ENCODE measurements around the gene PCDHA12.
"Not testable (repeated sequence)": the region's sequence is repeated elsewhere in the genome, so short reads cannot be mapped to it uniquely, and the experiment has no call there.

Gene PCDHA12

GRCh38 chr5:140870221-140871201 lies 4.6 kb upstream of the PCDHA12 start:
- no peak overlapping the region for H3K4me2 ChIP-seq (ENCODE audit: low read depth, low read length, poor library complexity, severe bottlenecking)
- H3K9ac ChIP-seq (ENCODE audit: low read length): no peak overlapping the region
- no peak overlapping the region for H2AFZ ChIP-seq (ENCODE audit: low read depth, low read length, severe bottlenecking)
- H3K9me2 ChIP-seq (replicated peaks; ENCODE audit: insufficient read depth, low read length): no peaks in the 10 kb centered on the region
- no peak overlapping the region for H3K27ac ChIP-seq (ENCODE audit: low read depth, low read length)
- no peaks in the 10 kb centered on the region for H4K20me1 ChIP-seq (ENCODE audit: low read depth, low read length)
- no peaks in the 10 kb centered on the region for H3K36me3 ChIP-seq (ENCODE audit: low read length)
- no peaks in the 10 kb centered on the region for H3K27me3 ChIP-seq (ENCODE audit: low read length)
- H3K4me3 ChIP-seq (ENCODE audit: insufficient read depth, low read length, poor library complexity, severe bottlenecking): no peak overlapping the region
- TF ChIP-seq EZH2phosphoT487 (conservative IDR thresholded peaks at IDR 0.05; ENCODE audit: low read length) (no peak), CTCF (IDR thresholded peaks at IDR 0.05; ENCODE audit: insufficient read depth, low read length, poor library complexity, severe bottlenecking) (no peak)
- H3K79me2 ChIP-seq (ENCODE audit: insufficient read depth, low read length): no peaks in the 10 kb centered on the region
- H3K9me3 ChIP-seq (ENCODE audit: insufficient read depth, low read length): no peaks in the 10 kb centered on the region
- H3F3A ChIP-seq (ENCODE audit: insufficient read depth): no peaks in the 10 kb centered on the region

DNA sequence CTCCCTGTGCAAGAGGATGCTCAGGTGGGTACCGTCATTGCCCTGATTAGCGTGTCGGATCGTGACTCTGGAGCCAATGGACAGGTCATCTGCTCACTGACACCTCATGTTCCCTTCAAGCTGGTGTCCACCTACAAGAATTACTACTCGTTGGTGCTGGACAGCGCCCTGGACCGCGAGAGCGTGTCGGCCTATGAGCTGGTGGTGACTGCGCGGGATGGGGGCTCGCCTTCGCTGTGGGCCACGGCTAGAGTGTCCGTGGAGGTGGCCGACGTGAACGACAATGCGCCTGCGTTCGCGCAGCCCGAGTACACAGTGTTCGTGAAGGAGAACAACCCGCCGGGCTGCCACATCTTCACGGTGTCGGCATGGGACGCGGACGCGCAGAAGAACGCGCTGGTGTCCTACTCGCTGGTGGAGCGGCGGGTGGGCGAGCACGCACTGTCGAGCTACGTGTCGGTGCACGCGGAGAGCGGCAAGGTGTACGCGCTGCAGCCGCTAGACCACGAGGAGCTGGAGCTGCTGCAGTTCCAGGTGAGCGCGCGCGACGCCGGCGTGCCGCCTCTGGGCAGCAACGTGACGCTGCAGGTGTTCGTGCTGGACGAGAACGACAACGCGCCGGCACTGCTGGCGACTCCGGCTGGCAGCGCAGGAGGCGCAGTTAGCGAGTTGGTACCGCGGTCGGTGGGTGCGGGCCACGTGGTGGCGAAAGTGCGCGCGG lies 1.6 kb downstream of the PCDHA12 start:
- not testable (repeated sequence) for H3K4me3 ChIP-seq (ENCODE audit: insufficient read depth, low read length, poor library complexity, severe bottlenecking); H3K9me2 ChIP-seq (replicated peaks; ENCODE audit: insufficient read depth, low read length); H4K20me1 ChIP-seq (ENCODE audit: low read depth, low read length); H3K27ac ChIP-seq (ENCODE audit: low read depth, low read length); H3K36me3 ChIP-seq (ENCODE audit: low read length); H3K4me2 ChIP-seq (ENCODE audit: low read depth, low read length, poor library complexity, severe bottlenecking); H3K9me3 ChIP-seq (ENCODE audit: insufficient read depth, low read length); H3K27me3 ChIP-seq (ENCODE audit: low read length); H2AFZ ChIP-seq (ENCODE audit: low read depth, low read length, severe bottlenecking); H3K9ac ChIP-seq (ENCODE audit: low read length); H3F3A ChIP-seq (ENCODE audit: insufficient read depth); H3K79me2 ChIP-seq (ENCODE audit: insufficient read depth, low read length)

DNA sequence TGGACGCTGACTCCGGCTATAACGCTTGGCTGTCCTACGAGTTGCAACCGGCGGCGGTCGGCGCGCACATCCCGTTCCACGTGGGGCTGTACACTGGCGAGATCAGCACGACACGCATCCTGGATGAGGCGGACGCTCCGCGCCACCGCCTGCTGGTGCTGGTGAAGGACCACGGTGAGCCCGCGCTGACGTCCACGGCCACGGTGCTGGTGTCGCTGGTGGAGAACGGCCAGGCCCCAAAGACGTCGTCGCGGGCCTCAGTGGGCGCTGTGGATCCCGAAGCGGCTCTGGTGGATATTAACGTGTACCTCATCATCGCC lies 2.1 kb downstream of the PCDHA12 start:
- Histone ChIP-seq H3K9ac (ENCODE audit: low read length) (no peak overlapping the region), H3F3A (ENCODE audit: insufficient read depth) (no peaks in the 10 kb centered on the region), H3K4me3 (ENCODE audit: insufficient read depth, low read length, poor library complexity, severe bottlenecking) (no peak overlapping the region), H3K27ac (ENCODE audit: low read depth, low read length) (no peak overlapping the region), H3K9me2 (replicated peaks; ENCODE audit: insufficient read depth, low read length) (no peaks in the 10 kb centered on the region), H3K79me2 (ENCODE audit: insufficient read depth, low read length) (no peaks in the 10 kb centered on the region), H2AFZ (ENCODE audit: low read depth, low read length, severe bottlenecking) (no peak overlapping the region), H3K4me2 (ENCODE audit: low read depth, low read length, poor library complexity, severe bottlenecking) (no peak overlapping the region), H3K36me3 (ENCODE audit: low read length) (no peaks in the 10 kb centered on the region), H4K20me1 (ENCODE audit: low read depth, low read length) (no peaks in the 10 kb centered on the region), H3K9me3 (ENCODE audit: insufficient read depth, low read length) (no peaks in the 10 kb centered on the region), H3K27me3 (ENCODE audit: low read length) (no peaks in the 10 kb centered on the region)
- TF ChIP-seq EZH2phosphoT487 (conservative IDR thresholded peaks at IDR 0.05; ENCODE audit: low read length) (no peak), CTCF (IDR thresholded peaks at IDR 0.05; ENCODE audit: insufficient read depth, low read length, poor library complexity, severe bottlenecking) (no peak)
